NCI-H226 (cell line): ENCODE results near the gene RFXANK.
"Not testable (repeated sequence)": the region's sequence is repeated elsewhere in the genome, so short reads cannot be mapped to it uniquely, and the experiment has no call there.

Experiments
- DNase-seq: peaks from one replicate; pipeline ENCODE4 v3.0.0-alpha.2; 2015

RFXANK gene

GRCh38 chr19:19206938-19207337 is 14.9 kb downstream of the RFXANK start:
- no peak for DNase-seq

- DNase-seq, result no peak
These were observed 15.8 kb downstream of the RFXANK start for GRCh38 chr19:19207637-19208572.

DNA sequence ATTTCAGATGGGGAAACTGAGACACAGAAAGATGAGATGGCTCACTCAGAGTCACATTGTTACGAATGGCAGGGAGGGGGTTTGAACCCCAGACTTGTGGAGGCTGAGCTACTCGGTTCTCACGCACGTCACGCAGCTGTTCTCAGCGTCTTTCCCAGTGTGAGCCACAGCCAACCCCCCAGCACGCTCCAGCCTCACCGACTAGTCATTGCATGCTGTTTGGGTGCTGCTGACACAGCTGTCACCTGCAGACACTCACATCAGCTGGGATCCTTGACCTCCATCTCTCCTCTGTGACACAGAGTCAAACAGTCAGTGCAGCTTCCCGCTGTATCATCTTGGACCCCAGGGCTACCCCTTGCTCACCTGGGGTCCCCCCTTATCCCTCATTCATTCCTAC is 17.3 kb downstream of the RFXANK start:
- no peak for DNase-seq

DNA sequence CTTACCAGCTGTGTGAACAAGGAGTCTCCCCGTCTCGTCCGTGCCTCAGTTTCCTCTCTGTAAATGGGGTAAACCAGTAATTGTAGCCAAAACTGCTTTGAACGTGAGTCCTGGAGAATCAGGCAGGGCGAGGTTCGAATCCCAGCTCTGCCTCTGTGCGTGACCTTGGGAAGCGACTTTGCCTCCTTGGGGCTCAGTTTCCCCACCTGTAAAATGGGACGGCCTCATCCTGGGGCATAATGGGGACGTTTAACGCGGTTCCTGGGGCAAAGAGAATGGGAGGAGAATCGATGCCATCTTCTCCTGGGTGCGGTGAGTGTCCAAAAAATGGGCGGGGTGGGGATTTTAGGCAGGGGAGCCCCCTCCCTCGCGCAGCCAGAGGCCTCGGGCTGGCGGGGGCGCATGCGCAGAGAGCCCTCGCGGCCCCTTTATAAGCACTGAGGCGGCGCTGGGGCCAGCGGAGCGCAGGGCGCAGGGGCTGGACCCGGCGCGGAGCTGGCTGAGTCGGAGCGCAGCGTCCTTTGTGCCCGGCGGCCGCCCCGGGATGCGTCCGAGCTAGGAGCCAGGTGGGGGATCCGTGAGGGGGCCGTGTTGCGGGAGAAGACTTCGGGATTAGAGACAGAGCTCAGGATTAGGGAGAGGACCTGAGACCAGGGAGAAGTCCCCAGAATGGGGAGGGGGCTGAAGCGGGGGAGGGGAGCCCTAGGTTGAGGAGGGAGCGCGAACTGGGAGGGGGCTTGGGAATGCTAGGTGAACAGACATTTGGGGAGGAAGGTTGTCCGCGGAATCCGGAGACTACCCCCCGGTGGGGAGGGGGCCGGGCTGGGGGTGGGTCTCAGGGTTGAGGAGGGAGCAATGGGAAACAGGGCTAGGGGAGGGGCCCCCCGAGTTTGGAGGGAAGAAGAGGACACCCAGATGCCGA is 19.7 kb downstream of the RFXANK start, which contains the start of gene NCAN:
Gene NCAN, plus strand, starts transcription at position 460 of the 922 bp plus-strand sequence. CDS start 4,996 bp downstream, outside the sequence.
- no peak for DNase-seq

GRCh38 chr19:19212916-19213315 is 20.9 kb downstream of the RFXANK start:
- DNase-seq, result no peak

- DNase-seq, result no peak
These were observed 21.5 kb downstream of the RFXANK start for GRCh38 chr19:19213426-19214158.

GRCh38 chr19:19214159-19214490 is 22.1 kb downstream of the RFXANK start:
- no peak for DNase-seq

DNA sequence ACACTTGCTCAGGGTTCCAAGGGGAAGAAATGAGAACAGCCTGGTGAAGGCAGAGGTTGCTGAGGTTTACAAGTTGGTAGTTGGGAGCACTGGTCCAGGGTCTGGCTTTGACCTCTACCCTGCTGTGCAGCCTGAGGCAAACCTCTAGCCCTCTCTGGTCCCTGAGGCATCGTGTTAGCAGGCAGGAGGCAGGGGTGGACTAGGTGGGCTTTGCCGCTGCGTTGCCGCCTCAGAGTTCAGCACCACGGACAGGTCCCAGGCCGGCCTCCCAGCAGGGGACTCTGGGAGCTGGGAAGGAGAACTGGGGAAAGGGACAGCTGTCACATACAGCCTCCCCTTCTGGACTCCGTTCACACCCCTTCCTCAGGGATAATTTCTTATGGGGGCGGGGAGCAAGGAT is 22.8 kb downstream of the RFXANK start:
- peak; percentile 43 for DNase-seq

GRCh38 chr19:19215792-19216191 is 23.7 kb downstream of the RFXANK start:
- no peak for DNase-seq

DNA sequence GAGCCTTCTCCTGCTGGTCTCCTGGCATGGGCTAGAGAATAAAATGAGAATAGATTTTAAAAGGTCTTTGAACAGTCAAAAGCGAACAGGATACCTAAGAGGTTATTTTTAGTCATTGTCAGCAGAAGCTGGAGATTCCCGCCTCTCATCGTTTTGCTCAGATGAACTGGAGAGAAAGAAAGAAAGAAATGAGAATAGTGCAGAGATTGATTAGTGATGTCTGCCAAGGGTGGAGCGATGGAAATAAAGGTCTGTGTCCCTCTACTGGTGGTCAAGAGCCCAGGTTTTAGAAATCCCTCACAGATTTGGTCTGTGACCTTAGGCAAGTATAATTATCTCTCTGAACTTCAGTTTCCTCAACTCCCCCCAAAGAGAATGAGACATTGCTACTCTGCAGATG is 25.0 kb downstream of the RFXANK start:
- no peak for DNase-seq

- DNase-seq, result no peak
These were observed 26.9 kb downstream of the RFXANK start for GRCh38 chr19:19218911-19219310.

GRCh38 chr19:19221000-19221399 is 28.9 kb downstream of the RFXANK start:
- DNase-seq, result not testable (repeated sequence)

DNA sequence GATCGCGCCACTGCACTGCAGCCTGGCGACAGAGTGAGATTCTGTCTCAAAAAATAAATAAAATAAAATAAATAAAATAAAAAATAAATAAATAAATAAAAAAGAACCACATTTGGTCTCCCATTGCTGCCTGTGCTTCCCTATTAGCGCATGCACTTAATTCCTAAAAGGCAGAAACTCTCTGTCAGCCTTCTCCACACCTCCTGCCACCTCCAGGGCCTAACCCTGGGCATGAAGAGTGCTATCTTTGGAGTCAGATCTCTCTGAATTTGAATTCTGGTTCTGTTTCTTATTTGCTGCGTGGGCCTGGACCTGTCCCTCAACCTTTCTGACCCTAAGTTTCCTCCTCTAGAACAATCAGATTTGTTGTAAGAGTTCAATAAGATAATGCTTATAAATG is 31.0 kb downstream of the RFXANK start:
- DNase-seq, result no peak

DNA sequence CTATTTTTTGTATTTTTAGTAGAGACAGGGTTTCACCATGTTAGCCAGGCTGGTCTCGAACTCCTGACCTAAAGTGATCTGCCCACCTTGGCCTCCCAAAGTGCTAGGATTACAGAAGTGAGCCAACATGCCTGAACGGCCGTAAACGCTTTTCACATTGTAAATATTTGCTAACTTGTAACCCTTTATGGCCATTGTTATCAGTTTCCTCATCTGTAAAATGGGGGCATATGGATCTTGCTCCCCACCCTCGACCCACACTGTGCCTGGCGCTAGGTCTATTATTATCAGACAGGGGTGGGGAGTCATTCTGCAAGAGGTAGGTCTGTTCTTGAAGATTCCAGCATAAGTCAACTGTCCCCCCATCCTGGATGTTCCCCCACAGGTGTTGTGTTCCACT is 31.6 kb downstream of the RFXANK start:
- no peak for DNase-seq

- DNase-seq, result no peak
These were observed 32.2 kb downstream of the RFXANK start for GRCh38 chr19:19224150-19224851.

DNA sequence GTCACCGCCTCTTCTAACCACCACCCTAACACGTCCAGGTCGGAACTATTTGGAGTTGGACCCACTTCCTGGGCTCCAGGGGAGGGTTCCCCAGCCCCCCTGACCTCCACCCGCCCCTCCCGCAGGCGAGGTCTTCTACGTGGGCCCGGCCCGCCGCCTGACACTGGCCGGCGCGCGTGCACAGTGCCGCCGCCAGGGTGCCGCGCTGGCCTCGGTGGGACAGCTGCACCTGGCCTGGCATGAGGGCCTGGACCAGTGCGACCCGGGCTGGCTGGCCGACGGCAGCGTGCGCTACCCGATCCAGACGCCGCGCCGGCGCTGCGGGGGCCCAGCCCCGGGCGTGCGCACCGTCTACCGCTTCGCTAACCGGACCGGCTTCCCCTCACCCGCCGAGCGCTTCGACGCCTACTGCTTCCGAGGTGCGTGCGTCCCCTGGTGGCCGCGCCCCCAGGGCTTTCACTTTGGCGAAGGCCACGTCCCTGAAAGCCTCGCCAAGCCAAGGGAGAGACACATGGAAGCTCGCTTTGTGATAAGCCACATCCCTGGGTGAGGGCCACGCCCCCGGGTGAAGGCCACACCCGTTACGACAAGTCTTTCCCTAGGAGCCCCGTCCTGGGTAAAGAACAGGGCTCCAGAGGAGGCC is 32.9 kb downstream of the RFXANK start:
- peak; percentile 60 for DNase-seq

DNA sequence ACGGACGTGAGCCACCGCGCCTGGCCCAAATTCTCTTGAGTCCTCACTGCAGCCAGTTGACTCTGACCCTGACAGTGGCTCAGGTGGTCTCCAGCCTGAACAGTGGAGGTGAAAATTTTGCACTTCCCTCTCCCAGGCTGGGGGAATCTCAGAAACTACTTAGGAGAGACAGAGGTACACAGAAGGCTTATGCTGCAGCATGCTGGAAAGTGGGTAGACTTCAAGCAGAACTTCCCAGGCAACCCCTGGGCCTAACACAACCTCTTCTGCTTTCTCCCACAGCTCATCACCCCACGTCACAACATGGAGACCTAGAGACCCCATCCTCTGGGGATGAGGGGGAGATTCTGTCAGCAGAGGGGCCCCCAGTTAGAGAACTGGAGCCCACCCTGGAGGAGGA is 34.1 kb downstream of the RFXANK start:
- no peak for DNase-seq

GRCh38 chr19:19226663-19227062 is 34.6 kb downstream of the RFXANK start:
- no peak for DNase-seq

DNA sequence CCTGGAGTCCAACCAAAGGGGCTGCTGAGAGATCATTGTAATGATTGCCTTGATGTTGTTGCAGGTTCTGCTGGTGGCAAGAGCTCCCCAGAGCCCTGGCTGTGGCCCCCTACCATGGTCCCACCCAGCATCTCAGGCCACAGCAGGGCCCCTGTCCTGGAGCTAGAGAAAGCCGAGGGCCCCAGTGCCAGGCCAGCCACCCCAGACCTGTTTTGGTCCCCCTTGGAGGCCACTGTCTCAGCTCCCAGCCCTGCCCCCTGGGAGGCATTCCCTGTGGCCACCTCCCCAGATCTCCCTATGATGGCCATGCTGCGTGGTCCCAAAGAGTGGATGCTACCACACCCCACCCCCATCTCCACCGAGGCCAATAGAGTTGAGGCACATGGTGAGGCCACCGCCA is 35.2 kb downstream of the RFXANK start:
- no peak for DNase-seq

DNA sequence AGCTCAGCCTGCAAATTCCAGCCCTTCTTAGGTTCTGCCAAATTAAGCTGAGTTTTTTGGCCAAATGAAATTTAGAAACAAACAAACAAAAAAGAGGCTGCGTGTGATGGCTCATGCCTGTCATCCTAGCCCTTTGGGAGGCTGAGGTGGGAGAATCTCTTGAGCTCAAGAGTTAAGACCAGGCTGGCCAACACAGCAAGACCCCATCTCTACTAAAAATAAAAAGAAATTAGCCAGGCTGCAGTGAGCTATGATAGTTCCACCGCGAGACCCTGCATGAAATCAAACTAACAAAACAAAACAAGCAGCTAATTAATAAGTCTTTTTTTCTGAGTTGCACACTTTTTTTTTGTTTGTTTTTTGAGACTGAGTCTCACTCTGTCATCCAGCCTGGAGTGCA is 37.6 kb downstream of the RFXANK start:
- no peak for DNase-seq

GRCh38 chr19:19230999-19231398 is 38.9 kb downstream of the RFXANK start:
- DNase-seq, result no peak

GRCh38 chr19:19232261-19232721 is 40.2 kb downstream of the RFXANK start:
- no peak for DNase-seq
